Neuronal stem cell (in vitro differentiated cells): ENCODE results near the gene PATJ.

ENCODE experiments used
- DNase-seq: peaks from one replicate; pipeline ENCODE4 v3.0.0-alpha.2; 2013; ENCODE audit warnings: low spot score
- H2AFZ ChIP-seq: one replicate; pipeline ENCODE4 v1.6.1; 2013; ENCODE audit warnings: mild to moderate bottlenecking, low read length, inconsistent platforms
- H2AK5ac ChIP-seq: 2 replicates; pipeline ENCODE4 v1.6.1; 2013; ENCODE audit warnings: low read depth, mild to moderate bottlenecking, inconsistent platforms, low read length, moderate library complexity, mixed read lengths
- H2BK120ac ChIP-seq: 2 replicates; pipeline ENCODE4 v1.6.1; 2013; ENCODE audit warnings: low read depth, mild to moderate bottlenecking, inconsistent platforms, low read length, moderate library complexity, mixed read lengths
- H2BK12ac ChIP-seq: one replicate; pipeline ENCODE4 v1.6.1; 2013; ENCODE audit warnings: low read length, inconsistent platforms
- H2BK15ac ChIP-seq: 2 replicates; pipeline ENCODE4 v1.6.1; 2013; ENCODE audit warnings: mild to moderate bottlenecking, low read length, inconsistent platforms, mixed read lengths
- H2BK5ac ChIP-seq: one replicate; pipeline ENCODE4 v1.6.1; 2013; ENCODE audit warnings: inconsistent platforms, mild to moderate bottlenecking, low read length, moderate library complexity
- H3K14ac ChIP-seq: one replicate; pipeline ENCODE4 v1.6.1; 2013; ENCODE audit warnings: low read length, inconsistent platforms
- H3K18ac ChIP-seq: 2 replicates; pipeline ENCODE4 v1.6.1; 2013; ENCODE audit warnings: low read length, inconsistent platforms
- H3K23ac ChIP-seq: 2 replicates; pipeline ENCODE4 v1.6.1; 2013; ENCODE audit warnings: low read depth, mild to moderate bottlenecking, mixed read lengths, low read length, inconsistent platforms; ENCODE audit not compliant: poor library complexity
- H3K27ac ChIP-seq: replicated peaks from 3 replicates; pipeline ENCODE4 v1.5.1; 2013; ENCODE audit warnings: low read length, inconsistent platforms
- H3K27me3 ChIP-seq, 3 experiments: 2 replicates each; pipeline ENCODE4 v1.6.1; 2013; ENCODE audit warnings: low read length in 3 of 3, mild to moderate bottlenecking in 2 of 3, inconsistent platforms in 1 of 3, low read depth in 1 of 3, mixed read lengths in 1 of 3, moderate library complexity in 1 of 3; ENCODE audit not compliant: control insufficient read depth in 3 of 3, insufficient read depth in 3 of 3
- H3K36me3 ChIP-seq, 2 donors: replicated peaks in 1 of 2; 2 replicates each; pipeline ENCODE4 v1.6.1; 2013; ENCODE audit warnings: low read length in 2 of 2; ENCODE audit not compliant: control insufficient read depth in 2 of 2, insufficient read depth in 2 of 2
- H3K4ac ChIP-seq: 2 replicates; pipeline ENCODE4 v1.6.1; 2013; ENCODE audit warnings: inconsistent platforms, mild to moderate bottlenecking, low read length, moderate library complexity
- H3K4me1 ChIP-seq, 2 donors: 1 replicate in 1 of 2; 2 replicates in 1 of 2; pipeline ENCODE4 v1.6.1; 2013; ENCODE audit warnings: low read length in 2 of 2, low read depth in 1 of 2; ENCODE audit not compliant: control insufficient read depth in 2 of 2, insufficient read depth in 1 of 2
- H3K4me2 ChIP-seq: one replicate; pipeline ENCODE4 v1.6.1; 2013; ENCODE audit warnings: mild to moderate bottlenecking, low read length, inconsistent platforms; ENCODE audit not compliant: insufficient read depth, poor library complexity, severe bottlenecking
- H3K4me3 ChIP-seq, 2 donors: 2 replicates each; pipeline ENCODE4 v1.5.1; 2013; ENCODE audit warnings: low read length in 2 of 2, mild to moderate bottlenecking in 2 of 2, inconsistent platforms in 1 of 2, moderate library complexity in 1 of 2
- H3K79me1 ChIP-seq: one replicate; pipeline ENCODE4 v1.6.1; 2013; ENCODE audit warnings: low read depth, mild to moderate bottlenecking, inconsistent platforms, low read length, moderate library complexity
- H3K9ac ChIP-seq: one replicate; pipeline ENCODE4 v1.6.1; 2013; ENCODE audit warnings: mild to moderate bottlenecking, low read depth, low read length, inconsistent platforms; ENCODE audit not compliant: poor library complexity
- H3K9me3 ChIP-seq, 2 donors: replicated peaks in 1 of 2; 2 replicates each; pipeline versions ENCODE3 to v1.6.1; 2013; ENCODE audit warnings: low read length in 2 of 2, mild to moderate bottlenecking in 2 of 2, inconsistent platforms in 1 of 2, low read depth in 1 of 2, mixed read lengths in 1 of 2, moderate library complexity in 1 of 2; ENCODE audit not compliant: control insufficient read depth in 2 of 2, insufficient read depth in 1 of 2
- H4K8ac ChIP-seq: one replicate; pipeline ENCODE4 v1.6.1; 2013; ENCODE audit warnings: low read depth, mild to moderate bottlenecking, inconsistent platforms, low read length, moderate library complexity
- H4K91ac ChIP-seq: one replicate; pipeline ENCODE4 v1.6.1; 2013; ENCODE audit warnings: low read length, low read depth, mild to moderate bottlenecking, inconsistent platforms; ENCODE audit not compliant: poor library complexity
- WGBS, 2 donors: extraction: QIAGEN DNeasy Blood & Tissue Kit; methylation state at CpG; one replicate each; pipeline ENCODE4 v1.1.7; 2013; ENCODE audit warnings: missing lambda C conversion rate in 2 of 2, mixed read lengths in 1 of 2; ENCODE audit not compliant: insufficient read length in 2 of 2, insufficient replicate concordance in 1 of 2; ENCODE audit errors: extremely low coverage in 2 of 2; 5-methylcytosine and 5-hydroxymethylcytosine counted together

Gene PATJ

GRCh38 chr1:61895175-61895574, 152.9 kb downstream of the PATJ start:
- no peaks in the 10 kb centered on the region for H3K36me3 ChIP-seq
- no peak overlapping the region for H2BK12ac ChIP-seq
- no peak overlapping the region for H3K27ac ChIP-seq
- no peak overlapping the region for H3K4me3 ChIP-seq
- no peaks in the 10 kb centered on the region for H3K79me1 ChIP-seq
- H3K4me2 ChIP-seq: no peak overlapping the region
- no peak overlapping the region for H3K14ac ChIP-seq
- no peak overlapping the region for H3K18ac ChIP-seq
- H3K23ac ChIP-seq: no peak overlapping the region
- no peak overlapping the region for H3K9ac ChIP-seq
- no peak overlapping the region for H2BK120ac ChIP-seq
- no peak overlapping the region for H2AFZ ChIP-seq
- H3K4ac ChIP-seq: no peak overlapping the region
- H2BK15ac ChIP-seq: no peak overlapping the region
- DNase-seq: no peak
- H4K8ac ChIP-seq: no peak overlapping the region
- no peak overlapping the region for H2BK5ac ChIP-seq
- no peaks in the 10 kb centered on the region for H3K4me1 ChIP-seq
- H2AK5ac ChIP-seq: no peak overlapping the region
- H3K27me3 ChIP-seq: no peaks in the 10 kb centered on the region
- H3K9me3 ChIP-seq: no peaks in the 10 kb centered on the region
- no CpG with 5 or more reads among the region's 2 CpGs for WGBS, 2 donors
- no peak overlapping the region for H4K91ac ChIP-seq

- no peak overlapping the region for H2BK120ac ChIP-seq
- H3K4me1 ChIP-seq: no peaks in the 10 kb centered on the region
- peaks cover 0 to 1% of the 10 kb centered on the region in 2 donors for H3K36me3 ChIP-seq
- H2AFZ ChIP-seq: no peak overlapping the region
- no peak overlapping the region for H2BK15ac ChIP-seq
- H3K4me2 ChIP-seq: no peak overlapping the region
- H3K4me3 ChIP-seq: no peak overlapping the region
- no peak overlapping the region for H2AK5ac ChIP-seq
- H3K18ac ChIP-seq: no peak overlapping the region
- H2BK5ac ChIP-seq: no peak overlapping the region
- no peaks in the 10 kb centered on the region for H3K9me3 ChIP-seq
- DNase-seq: no peak
- no peak overlapping the region for H3K9ac ChIP-seq
- no peak overlapping the region for H3K27ac ChIP-seq
- H2BK12ac ChIP-seq: no peak overlapping the region
- no peaks in the 10 kb centered on the region for H3K27me3 ChIP-seq
- H3K14ac ChIP-seq: no peak overlapping the region
- H3K79me1 ChIP-seq: no peaks in the 10 kb centered on the region
- H3K23ac ChIP-seq: no peak overlapping the region
- H4K91ac ChIP-seq: no peak overlapping the region
- no peak overlapping the region for H4K8ac ChIP-seq
- H3K4ac ChIP-seq: no peak overlapping the region
- WGBS, 2 donors: no CpG with 5 or more reads among the region's 3 CpGs
These were observed 156.4 kb downstream of the PATJ start for GRCh38 chr1:61898658-61899057.

GRCh38 chr1:61904354-61904753, 162.1 kb downstream of the PATJ start:
- Histone ChIP-seq H2BK12ac (no peak overlapping the region), H3K79me1 (no peaks in the 10 kb centered on the region), H4K8ac (no peak overlapping the region), H3K4me2 (no peak overlapping the region), H3K4me1 (peaks cover 0 to 2% of the 10 kb centered on the region in 2 donors), H3K4ac (no peak overlapping the region), H3K27me3 (no peaks in the 10 kb centered on the region), H3K9ac (no peak overlapping the region), H3K27ac (no peak overlapping the region), H3K9me3 (no peaks in the 10 kb centered on the region), H3K18ac (no peak overlapping the region), H3K36me3 (peaks cover 0 to 1% of the 10 kb centered on the region in 2 donors), H4K91ac (no peak overlapping the region), H2BK5ac (no peak overlapping the region), H2BK15ac (no peak overlapping the region), H3K14ac (no peak overlapping the region), H3K23ac (no peak overlapping the region), H2BK120ac (no peak overlapping the region), H2AK5ac (no peak overlapping the region), H3K4me3 (no peak overlapping the region), H2AFZ (no peak overlapping the region)
- DNase-seq: no peak
- no CpG with 5 or more reads among the region's 1 CpG for WGBS, 2 donors

GRCh38 chr1:61907102-61907501, 164.8 kb downstream of the PATJ start:
- H3K18ac ChIP-seq: no peak overlapping the region
- no peak overlapping the region for H3K4me2 ChIP-seq
- no peak overlapping the region for H2BK120ac ChIP-seq
- H3K27me3 ChIP-seq: no peaks in the 10 kb centered on the region
- H2AFZ ChIP-seq: no peak overlapping the region
- H3K79me1 ChIP-seq: no peaks in the 10 kb centered on the region
- no peak for DNase-seq
- no peak overlapping the region for H3K9ac ChIP-seq
- no peak overlapping the region for H2BK12ac ChIP-seq
- H4K8ac ChIP-seq: no peak overlapping the region
- no peaks in the 10 kb centered on the region for H3K9me3 ChIP-seq
- H3K27ac ChIP-seq: no peak overlapping the region
- no peak overlapping the region for H2BK5ac ChIP-seq
- H3K4me3 ChIP-seq: no peak overlapping the region
- H3K23ac ChIP-seq: no peak overlapping the region
- peaks cover 0 to 2% of the 10 kb centered on the region in 2 donors for H3K4me1 ChIP-seq
- H3K4ac ChIP-seq: no peak overlapping the region
- H2BK15ac ChIP-seq: no peak overlapping the region
- WGBS, 2 donors: no CpG with 5 or more reads among the region's 4 CpGs
- peaks cover 0 to 1% of the 10 kb centered on the region in 2 donors for H3K36me3 ChIP-seq
- no peak overlapping the region for H4K91ac ChIP-seq
- H3K14ac ChIP-seq: no peak overlapping the region
- H2AK5ac ChIP-seq: no peak overlapping the region
